CD4-positive, alpha-beta T cell treated with Interleukin-2 at 100 ng/mL for 4 hours (primary cell): ENCODE measurements around the gene SLC18A3.

ENCODE experiments used
- DNase-seq: peaks from one replicate; pipeline ENCODE4 v3.0.0-alpha.2; 2020; ENCODE audit warnings: low spot score

SLC18A3 gene

GRCh38 chr10:49610114-49610457 lies at the start of gene SLC18A3:
TSS of gene SLC18A3 (plus strand) at chr10:49610310. CDS start at chr10:49610741, 431 bp downstream.
- DNase-seq = no peak

- no peak for DNase-seq
Observed at GRCh38 chr10:49560526-49560925, 49.6 kb upstream of the SLC18A3 start.

GRCh38 chr10:49562893-49563292 lies 47.2 kb upstream of the SLC18A3 start:
- DNase-seq = no peak

- no peak for DNase-seq
Observed at GRCh38 chr10:49564461-49565009, 45.6 kb upstream of the SLC18A3 start.

- no peak for DNase-seq
Observed at GRCh38 chr10:49567810-49568209, 42.3 kb upstream of the SLC18A3 start.

GRCh38 chr10:49568235-49568634 lies 41.9 kb upstream of the SLC18A3 start:
- DNase-seq = no peak

GRCh38 chr10:49569031-49569631 lies 41.0 kb upstream of the SLC18A3 start:
- DNase-seq = no peak

GRCh38 chr10:49571388-49571787 lies 38.7 kb upstream of the SLC18A3 start:
- DNase-seq = no peak

GRCh38 chr10:49572594-49573114 lies 37.5 kb upstream of the SLC18A3 start:
- no peak for DNase-seq

GRCh38 chr10:49575489-49576072 lies 34.5 kb upstream of the SLC18A3 start:
- DNase-seq = no peak

- no peak for DNase-seq
Observed at GRCh38 chr10:49577182-49577925, 32.8 kb upstream of the SLC18A3 start.

GRCh38 chr10:49578392-49578791 lies 31.7 kb upstream of the SLC18A3 start:
- DNase-seq = no peak

- DNase-seq = no peak
Observed at GRCh38 chr10:49579621-49580020, 30.5 kb upstream of the SLC18A3 start.

- DNase-seq = no peak
Observed at GRCh38 chr10:49585387-49585786, 24.7 kb upstream of the SLC18A3 start.

- DNase-seq = no peak
Observed at GRCh38 chr10:49587981-49588380, 22.1 kb upstream of the SLC18A3 start.

GRCh38 chr10:49592726-49593563 lies 17.2 kb upstream of the SLC18A3 start:
- DNase-seq = peak; percentile 56

- no peak for DNase-seq
Observed at GRCh38 chr10:49593564-49593875, 16.6 kb upstream of the SLC18A3 start.

GRCh38 chr10:49593998-49594397 lies 16.1 kb upstream of the SLC18A3 start:
- no peak for DNase-seq

GRCh38 chr10:49594594-49594993 lies 15.5 kb upstream of the SLC18A3 start:
- DNase-seq = peak; percentile 24

GRCh38 chr10:49595003-49595712 lies 15.0 kb upstream of the SLC18A3 start:
- no peak for DNase-seq

GRCh38 chr10:49595713-49596492 lies 14.2 kb upstream of the SLC18A3 start:
- DNase-seq = no peak
